SK-N-SH (cell line): ENCODE measurements around the gene SLC5A11.

ENCODE experiments used
- CTCF ChIP-seq: fragments of 200-600 bp; sonication (generic); IDR thresholded peaks from 2 replicates; pipeline ENCODE4 v1.6.1; 2017; ENCODE audit warnings: antibody characterized with exemption, mild to moderate bottlenecking, moderate library complexity
- ELF1 ChIP-seq: IDR thresholded peaks from 2 replicates; pipeline ENCODE4 v1.4.0; 2012
- EP300 ChIP-seq, 2 experiments: IDR thresholded peaks; 2 replicates each; pipeline versions ENCODE4 v1.4.0 to v1.6.1; 2012; ENCODE audit warnings: borderline replicate concordance in 1 of 2, low read depth in 1 of 2, low read length in 1 of 2
- NFIC ChIP-seq: IDR thresholded peaks from 2 replicates; pipeline ENCODE4 v1.4.0; 2012; ENCODE audit warnings: borderline replicate concordance
- RXRA ChIP-seq: IDR thresholded peaks from 2 replicates; pipeline ENCODE4 v1.4.0; 2012; ENCODE audit warnings: low read depth, mild to moderate bottlenecking, borderline replicate concordance
- SIN3A ChIP-seq: IDR thresholded peaks from 2 replicates; pipeline ENCODE4 v1.6.1; 2012; ENCODE audit warnings: low read depth, mild to moderate bottlenecking, low read length, moderate library complexity, borderline replicate concordance
- TCF12 ChIP-seq: IDR thresholded peaks from 2 replicates; pipeline ENCODE4 v1.4.0; 2012
- TEAD4 ChIP-seq: IDR thresholded peaks from 2 replicates; pipeline ENCODE4 v1.4.0; 2012; ENCODE audit warnings: mild to moderate bottlenecking, borderline replicate concordance; ENCODE audit not compliant: insufficient read depth
- TF ChIP-seq, protein P1 (sequence below): IDR thresholded peaks from 2 replicates; pipeline ENCODE4 v1.6.1; 2012; ENCODE audit warnings: mild to moderate bottlenecking, low read depth, low read length, moderate library complexity

DNA sequence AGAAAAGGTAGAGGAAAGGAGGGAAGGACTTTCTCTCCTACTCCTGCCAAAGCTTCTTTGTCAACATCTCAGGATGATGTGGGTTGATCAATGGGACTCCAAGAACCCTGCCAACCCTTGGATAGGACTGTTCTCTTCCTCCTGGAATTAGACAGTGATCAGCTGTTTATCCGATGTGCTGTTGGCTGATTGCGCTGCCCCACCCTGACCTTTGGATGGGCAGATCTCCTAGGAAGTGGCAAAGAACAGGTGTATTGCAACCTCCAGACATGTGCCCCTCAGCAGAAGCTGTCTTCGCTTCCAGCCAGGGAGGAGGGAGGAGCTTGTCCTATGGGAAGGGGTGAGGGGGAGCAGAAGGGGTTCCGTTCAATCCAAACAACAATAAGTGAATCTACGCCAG is 30.5 kb downstream of the SLC5A11 start:
- no peak for TF ChIP-seq RXRA
- TF ChIP-seq, protein P1, sequence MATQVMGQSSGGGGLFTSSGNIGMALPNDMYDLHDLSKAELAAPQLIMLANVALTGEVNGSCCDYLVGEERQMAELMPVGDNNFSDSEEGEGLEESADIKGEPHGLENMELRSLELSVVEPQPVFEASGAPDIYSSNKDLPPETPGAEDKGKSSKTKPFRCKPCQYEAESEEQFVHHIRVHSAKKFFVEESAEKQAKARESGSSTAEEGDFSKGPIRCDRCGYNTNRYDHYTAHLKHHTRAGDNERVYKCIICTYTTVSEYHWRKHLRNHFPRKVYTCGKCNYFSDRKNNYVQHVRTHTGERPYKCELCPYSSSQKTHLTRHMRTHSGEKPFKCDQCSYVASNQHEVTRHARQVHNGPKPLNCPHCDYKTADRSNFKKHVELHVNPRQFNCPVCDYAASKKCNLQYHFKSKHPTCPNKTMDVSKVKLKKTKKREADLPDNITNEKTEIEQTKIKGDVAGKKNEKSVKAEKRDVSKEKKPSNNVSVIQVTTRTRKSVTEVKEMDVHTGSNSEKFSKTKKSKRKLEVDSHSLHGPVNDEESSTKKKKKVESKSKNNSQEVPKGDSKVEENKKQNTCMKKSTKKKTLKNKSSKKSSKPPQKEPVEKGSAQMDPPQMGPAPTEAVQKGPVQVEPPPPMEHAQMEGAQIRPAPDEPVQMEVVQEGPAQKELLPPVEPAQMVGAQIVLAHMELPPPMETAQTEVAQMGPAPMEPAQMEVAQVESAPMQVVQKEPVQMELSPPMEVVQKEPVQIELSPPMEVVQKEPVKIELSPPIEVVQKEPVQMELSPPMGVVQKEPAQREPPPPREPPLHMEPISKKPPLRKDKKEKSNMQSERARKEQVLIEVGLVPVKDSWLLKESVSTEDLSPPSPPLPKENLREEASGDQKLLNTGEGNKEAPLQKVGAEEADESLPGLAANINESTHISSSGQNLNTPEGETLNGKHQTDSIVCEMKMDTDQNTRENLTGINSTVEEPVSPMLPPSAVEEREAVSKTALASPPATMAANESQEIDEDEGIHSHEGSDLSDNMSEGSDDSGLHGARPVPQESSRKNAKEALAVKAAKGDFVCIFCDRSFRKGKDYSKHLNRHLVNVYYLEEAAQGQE, result no peak
- no peak for TF ChIP-seq TCF12
- TF ChIP-seq ELF1, result no peak
- no peak for TF ChIP-seq CTCF
- TF ChIP-seq EP300 (IDR thresholded peaks at IDR 0.05; ENCODE audit: borderline replicate concordance in 1 of 2, low read depth in 1 of 2, low read length in 1 of 2), result no peak
- TF ChIP-seq TEAD4, result no peak
- no peak for TF ChIP-seq NFIC
- TF ChIP-seq SIN3A, result no peak
